Motor neuron (in vitro differentiated cells): Measurements from ENCODE around the gene MSLN. TPM values are rescaled to one million over a fixed set of nuclear protein-coding genes. Genes with fewer than 3 reads are reported as not detected.

ENCODE experiments used
- ATAC-seq, 8 experiments: fragments of 200-7000 bp; cut with Tn5 transposase; replicated peaks in 6 of 8; 2 replicates each; pipeline ENCODE4 v1.8.0; 2021; ENCODE audit warnings: mild to moderate bottlenecking in 8 of 8, moderate library complexity in 8 of 8
- H3K27ac ChIP-seq, 2 donors: fragments of 250-450 bp; sonication (Bioruptor Pico); 2 replicates each; pipeline ENCODE4 v1.9.0; 2021; ENCODE audit warnings: antibody characterized with exemption in 2 of 2, mild to moderate bottlenecking in 2 of 2, moderate library complexity in 1 of 2
- H3K4me1 ChIP-seq, 2 donors: fragments of 250-450 bp; sonication (Bioruptor Pico); replicated peaks in 1 of 2; 2 replicates each; pipeline ENCODE4 v1.6.1; 2021; ENCODE audit warnings: antibody characterized with exemption in 2 of 2, mild to moderate bottlenecking in 2 of 2, moderate library complexity in 1 of 2
- H3K4me3 ChIP-seq, 5 donors: fragments of 250-450 bp; sonication (Bioruptor Pico); 2 replicates each; pipeline ENCODE4 v1.9.0; 2021; ENCODE audit warnings: antibody characterized with exemption in 5 of 5, mild to moderate bottlenecking in 5 of 5, moderate library complexity in 4 of 5
- WGBS, 10 experiments: fragments of 450-650 bp; shearing (Covaris generic); methylation state at CpG; one replicate each; pipeline ENCODE4 v1.0.0; 2022; 5-methylcytosine and 5-hydroxymethylcytosine counted together
- in situ Hi-C, 9 experiments: fragments of 400-800 bp; cut with MboI; loops; one replicate each; pipeline ENCODE4 v1.15.0; 2021; ENCODE audit warnings: low sequenced_read_pairs in 9 of 9, low pct_unique_long_range_greater_than_20kb in 2 of 9; ENCODE audit not compliant: unreplicated experiment in 9 of 9
- total RNA-seq, 8 experiments: library from RNA; unstranded; fragments of 300-600 nt; gene quantifications; 2 replicates each; pipeline versions ENCODE4 v1.2.3 to v1.2.4, GENCODE V29; 2022

Gene MSLN
- total RNA-seq, 8 experiments from 2014 or later = 0.23 to 0.63 (median 0.43) TPM; not detected in 5

DNA sequence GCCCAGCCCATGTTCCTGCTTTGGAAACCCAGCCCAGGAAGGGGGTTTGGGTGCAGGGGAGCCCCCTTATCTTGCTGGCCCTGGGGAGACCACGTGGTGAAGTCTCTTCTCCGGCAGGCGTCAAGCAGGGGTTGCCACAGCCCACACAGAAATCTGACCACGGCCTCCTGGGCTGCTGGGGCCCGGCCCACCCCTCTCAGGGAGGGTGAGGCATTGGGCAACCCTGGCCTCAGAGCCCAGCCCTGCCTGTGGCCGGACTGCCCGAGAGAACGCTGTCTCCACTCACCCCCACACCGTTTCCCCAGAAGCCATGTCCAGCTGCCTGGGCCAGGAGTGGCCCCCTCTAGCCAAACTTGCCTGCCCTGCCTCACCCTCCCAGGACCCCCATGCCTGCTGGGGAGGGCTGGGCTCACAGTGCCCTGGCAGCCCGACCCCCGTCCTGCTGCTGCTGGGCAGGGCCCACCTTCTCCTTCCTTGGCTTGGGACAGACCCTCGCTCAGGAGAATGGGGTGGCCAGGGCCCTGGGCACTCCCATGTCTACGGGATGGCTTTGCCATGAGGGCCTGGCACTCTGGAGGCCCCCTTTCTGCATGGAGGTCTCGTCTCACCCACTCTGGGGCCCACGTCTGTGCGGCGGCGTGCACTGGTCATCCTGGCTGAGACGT is 20.9 kb downstream of the MSLN start:
- Histone ChIP-seq H3K4me3 (no peak overlapping the region), H3K27ac (no peak overlapping the region), H3K4me1 (peaks cover 2 to 5% of the 10 kb centered on the region in 2 donors)
- 0 to 39% (median 32%) methylated on average over 1 to 5 of the region's 19 CpGs; no CpG with 5 or more reads in 6 of the 10 experiments for WGBS, 10 experiments
- in situ Hi-C loops = no loop called here
- ATAC-seq = no peak

DNA sequence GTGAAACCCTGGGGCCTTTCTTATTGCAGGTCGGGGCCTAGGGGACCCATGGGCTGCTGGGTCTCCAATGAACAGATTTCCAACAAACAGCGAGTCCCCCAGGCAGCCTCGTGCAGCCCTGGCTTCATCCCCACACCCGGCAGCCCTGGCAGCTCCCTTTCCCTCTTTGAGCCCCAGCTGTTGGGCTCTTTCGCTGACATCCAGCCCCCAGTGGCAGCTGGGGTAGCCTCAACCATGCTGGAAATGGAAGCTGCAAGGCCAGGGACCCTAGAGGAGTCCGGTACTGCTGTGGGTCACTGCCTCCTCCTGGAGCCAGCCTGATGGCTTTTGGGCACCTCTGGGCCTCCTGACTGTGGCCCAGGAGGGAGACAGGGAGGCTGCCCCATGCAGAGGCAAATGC is 21.7 kb downstream of the MSLN start:
- H3K27ac ChIP-seq = no peak overlapping the region
- ATAC-seq = no peak
- in situ Hi-C loops = no loop called here
- WGBS, 10 experiments = 17 to 58% (median 34%) methylated on average over 1 to 3 of the region's 6 CpGs; no CpG with 5 or more reads in 7 of the 10 experiments
- H3K4me3 ChIP-seq = no peak overlapping the region
- H3K4me1 ChIP-seq = peaks cover 5 to 10% of the 10 kb centered on the region in 2 donors

DNA sequence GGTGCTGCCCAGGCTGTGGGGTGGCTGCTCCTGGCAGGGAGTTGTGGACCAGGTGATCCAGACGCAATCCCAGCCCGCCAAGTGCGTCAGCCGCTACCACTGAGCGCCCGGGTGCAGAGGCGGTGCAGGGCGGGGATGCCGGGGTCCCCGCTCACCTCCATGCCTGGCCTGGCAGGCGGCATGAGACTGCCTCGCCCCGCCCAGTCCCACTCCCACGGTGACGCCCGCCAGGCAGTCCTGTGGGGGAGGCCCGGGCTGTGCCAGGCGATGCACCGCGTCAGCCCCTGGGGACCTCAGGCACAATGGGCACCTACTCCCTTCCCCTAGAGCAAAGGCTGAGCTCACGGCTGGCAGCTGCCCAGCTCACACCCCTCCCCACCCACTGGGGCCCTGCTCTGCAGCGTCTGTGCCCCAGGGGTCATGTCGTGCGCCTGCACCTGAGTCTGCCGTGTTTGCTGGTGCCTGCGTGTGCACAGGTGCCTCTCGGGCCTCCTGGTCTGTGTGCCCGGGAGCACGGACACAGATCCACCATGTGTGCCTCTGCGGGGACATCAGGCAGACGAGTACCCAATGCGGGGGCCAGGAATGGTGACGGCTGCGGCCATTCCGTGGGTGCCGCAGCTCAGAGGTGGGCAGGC is 22.4 kb downstream of the MSLN start:
- Histone ChIP-seq H3K27ac (no peak overlapping the region), H3K4me1 (peaks cover 8 to 14% of the 10 kb centered on the region in 2 donors), H3K4me3 (no peak overlapping the region)
- in situ Hi-C loops = no loop called here
- WGBS, 10 experiments = 59 to 100% (median 90%) methylated on average over 1 to 12 of the region's 36 CpGs; no CpG with 5 or more reads in 6 of the 10 experiments
- ATAC-seq = peak in 1 of 8 experiments; percentile 3

DNA sequence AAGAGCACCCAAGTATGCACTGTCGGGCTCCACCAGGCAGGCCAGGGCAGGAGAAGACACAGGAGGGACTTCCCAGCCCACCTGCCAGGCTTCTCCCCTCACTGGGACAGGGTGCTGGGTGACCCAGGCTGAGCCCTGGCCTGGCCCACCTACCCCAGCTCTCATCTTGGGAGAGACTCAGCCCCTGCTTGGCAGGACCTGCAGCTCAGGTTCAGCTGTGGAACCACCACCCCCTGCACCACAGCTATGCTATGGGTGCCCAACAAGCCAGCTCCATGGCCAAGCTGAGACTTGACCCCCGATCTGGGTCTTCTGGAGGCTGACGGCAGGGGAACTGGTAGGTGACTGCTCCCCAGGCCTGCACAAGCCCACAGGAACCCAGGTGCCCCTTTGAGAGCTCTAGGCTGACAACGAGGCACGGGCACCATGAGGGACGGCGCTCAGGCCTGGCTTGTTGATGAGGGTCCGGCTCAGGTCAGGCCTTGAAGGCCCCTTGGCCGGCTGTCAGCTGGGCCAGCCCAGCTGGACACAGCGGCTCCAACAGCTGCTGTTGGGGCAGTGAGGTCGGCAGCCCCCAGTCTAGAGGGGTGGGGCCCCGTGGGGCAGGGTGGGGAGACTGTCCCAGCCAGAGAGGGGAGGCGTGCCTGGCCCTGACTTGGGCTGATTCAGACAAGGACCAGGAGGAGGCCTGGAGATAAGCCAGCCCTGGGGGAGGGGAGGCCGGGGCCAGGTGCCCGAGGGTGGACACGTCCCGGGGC is 23.0 kb downstream of the MSLN start:
- in situ Hi-C loops = no loop called here
- H3K4me1 ChIP-seq = peaks cover 8 to 14% of the 10 kb centered on the region in 2 donors
- no peak overlapping the region for H3K27ac ChIP-seq
- ATAC-seq = peak in 2 of 8 experiments; percentile 5 to 21
- no peak overlapping the region for H3K4me3 ChIP-seq
- WGBS, 10 experiments = 20 to 90% methylated on average over 1 to 2 of the region's 17 CpGs; no CpG with 5 or more reads in 8 of the 10 experiments

DNA sequence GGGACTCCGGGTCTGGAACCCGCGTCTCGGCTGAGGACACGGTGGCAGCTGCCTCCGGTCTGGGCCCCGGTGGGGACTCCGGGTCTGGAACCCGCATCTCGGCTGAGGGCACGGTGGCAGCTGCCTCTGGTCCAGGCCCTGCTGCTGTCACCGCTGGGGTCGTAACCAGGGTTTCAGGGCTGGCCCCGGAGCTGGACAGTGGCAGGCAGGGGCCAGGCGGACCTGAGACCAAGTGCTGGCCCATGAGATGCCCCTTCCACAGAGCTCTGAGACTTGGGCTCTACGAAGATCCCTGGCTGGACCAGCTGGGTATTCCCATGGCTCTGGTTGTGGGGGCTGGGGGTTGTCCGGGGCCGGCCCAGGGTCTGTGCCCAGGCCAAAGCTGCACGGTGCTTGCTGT is 23.9 kb downstream of the MSLN start:
- Histone ChIP-seq H3K4me3 (no peak overlapping the region), H3K27ac (no peak overlapping the region), H3K4me1 (peaks cover 12 to 19% of the 10 kb centered on the region in 2 donors)
- no CpG with 5 or more reads among the region's 19 CpGs for WGBS, 10 experiments
- ATAC-seq = no peak
- in situ Hi-C loops = no loop called here

DNA sequence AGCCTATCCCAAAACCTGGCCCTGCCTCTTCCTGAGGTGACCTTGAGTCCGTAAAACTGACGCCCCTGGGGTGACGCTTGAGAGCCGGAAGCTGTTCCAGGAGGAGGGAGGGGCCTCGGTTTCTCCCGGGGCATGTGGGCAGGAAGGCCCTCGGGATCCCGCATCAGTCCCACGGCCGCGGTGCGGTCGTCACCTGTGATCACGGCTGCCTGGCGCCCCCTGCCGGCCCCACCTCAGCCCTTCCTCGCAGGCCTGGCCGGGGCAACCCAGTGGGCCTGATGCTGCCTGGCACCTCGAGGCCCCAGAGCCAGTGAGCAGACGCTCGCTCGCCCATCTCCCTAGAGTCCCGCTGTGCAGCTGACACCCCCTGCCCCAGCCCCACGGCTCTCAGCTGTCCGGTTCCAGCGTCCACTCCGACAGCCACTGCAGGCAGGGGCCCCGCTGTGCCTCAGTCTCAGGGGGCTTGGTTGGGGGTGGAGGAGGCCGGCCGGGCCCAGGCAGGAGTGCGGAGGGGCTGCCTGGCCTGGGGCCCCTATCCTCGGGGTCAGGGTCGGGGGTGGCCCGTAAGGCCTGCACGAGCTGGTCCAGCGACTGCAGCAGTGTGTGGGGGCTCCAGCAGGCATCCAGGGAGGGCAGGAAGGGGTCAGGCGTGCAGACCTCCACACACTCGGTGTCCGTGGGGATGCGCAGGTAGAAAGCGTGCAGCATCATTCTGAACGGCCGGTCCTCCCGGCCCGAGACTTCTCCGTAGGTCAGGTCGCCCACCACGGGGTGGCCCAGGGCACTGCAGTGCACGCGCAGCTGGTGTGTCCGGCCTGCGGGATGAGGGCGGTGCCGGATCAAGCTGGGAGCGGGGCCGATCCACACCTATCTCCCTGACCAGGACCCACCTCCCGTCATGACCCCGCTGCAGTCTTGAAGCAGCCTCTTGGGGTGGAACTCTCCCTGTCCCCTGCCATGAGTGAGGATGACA is 25.3 kb downstream of the MSLN start:
- Histone ChIP-seq H3K27ac (peak overlapping the region in 1 of 2 donors; percentile 63), H3K4me3 (peak overlapping the region in 1 of 5 donors; percentile 0), H3K4me1 (peaks cover 13 to 19% of the 10 kb centered on the region in 2 donors)
- in situ Hi-C loops = no loop called here
- WGBS, 10 experiments = 20 to 84% (median 50%) methylated on average over 2 to 5 of the region's 58 CpGs; no CpG with 5 or more reads in 6 of the 10 experiments
- ATAC-seq = peak; percentile 1 to 43 (median 32)

DNA sequence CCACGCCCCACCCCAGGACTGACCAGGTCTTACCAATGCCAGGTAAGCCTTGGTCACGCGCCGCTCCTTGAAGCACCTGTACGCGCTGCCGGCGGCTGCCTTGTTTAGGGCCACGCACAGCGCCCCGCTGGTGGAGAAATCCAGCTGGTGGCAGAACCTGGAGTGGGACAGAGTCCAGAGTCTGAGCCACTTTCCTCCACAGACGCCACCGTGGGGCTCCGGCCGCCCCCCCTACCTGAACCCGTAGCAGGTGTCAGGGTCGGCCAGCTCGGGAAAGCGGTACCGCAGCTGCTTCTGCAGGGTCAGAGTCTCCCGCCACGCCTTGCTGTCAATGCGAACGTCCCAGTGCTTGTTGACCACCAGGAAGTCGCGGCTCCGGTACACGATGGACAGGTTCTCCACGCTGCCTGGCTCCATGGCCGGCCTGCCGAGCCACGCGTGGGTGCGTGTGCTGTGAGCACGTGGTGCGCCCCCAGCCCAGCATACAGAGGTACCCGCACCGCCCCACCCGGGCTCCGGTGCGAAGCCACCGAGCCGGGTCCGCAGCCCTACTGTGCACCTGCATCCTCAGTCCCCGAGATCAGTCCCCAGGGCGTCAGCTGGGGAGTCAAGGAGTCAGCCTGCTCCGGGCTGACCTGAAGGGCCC is 26.9 kb downstream of the MSLN start:
- H3K27ac ChIP-seq = peak overlapping the region in 1 of 2 donors; percentile 85
- 20 to 100% (median 75%) methylated on average over 2 to 34 of the region's 47 CpGs; no CpG with 5 or more reads in 6 of the 10 experiments for WGBS, 10 experiments
- ATAC-seq = no peak
- in situ Hi-C loops = no loop called here
- peak overlapping the region; percentile 76 to 95 (median 86) for H3K4me3 ChIP-seq
- H3K4me1 ChIP-seq = peaks cover 13 to 19% of the 10 kb centered on the region in 2 donors

DNA sequence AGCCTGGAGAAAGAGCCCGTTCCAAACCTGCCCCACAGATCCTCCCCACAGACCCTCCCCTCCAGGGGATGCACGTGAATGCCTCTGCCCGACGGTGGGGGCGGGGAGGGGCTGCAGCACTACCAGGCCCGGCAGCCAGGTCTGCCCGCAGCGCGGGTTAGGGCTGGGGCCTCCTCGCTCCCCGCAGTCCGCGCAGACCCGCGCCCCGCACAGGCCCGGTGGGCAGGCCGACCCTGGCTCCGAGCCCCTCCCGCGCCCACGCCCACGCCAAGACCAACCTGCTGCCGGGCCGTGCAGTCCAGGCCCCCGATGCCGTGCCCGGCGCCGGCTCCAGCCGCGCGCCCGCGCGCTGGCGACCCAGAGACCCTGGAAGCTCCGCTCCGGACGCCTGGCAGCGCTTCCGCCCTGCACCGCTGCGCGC is 27.5 kb downstream of the MSLN start, which contains the start of gene RPUSD1:
TSS of gene RPUSD1 (minus strand) at position 404 of the 421 bp plus-strand sequence. CDS start 644 bp downstream, outside the sequence.
- in situ Hi-C loops = no loop called here
- Histone ChIP-seq H3K4me3 (peak within 1 kb of the TSS; percentile 76 to 95 (median 86)), H3K4me1 (peaks cover 13 to 19% of the 10 kb centered on the region in 2 donors), H3K27ac (peak within 1 kb of the TSS; percentile 58 to 85)
- no CpG with 5 or more reads among the region's 45 CpGs for WGBS, 10 experiments
- ATAC-seq = peak in 6 of 8 experiments; percentile 11 to 55 (median 48)

DNA sequence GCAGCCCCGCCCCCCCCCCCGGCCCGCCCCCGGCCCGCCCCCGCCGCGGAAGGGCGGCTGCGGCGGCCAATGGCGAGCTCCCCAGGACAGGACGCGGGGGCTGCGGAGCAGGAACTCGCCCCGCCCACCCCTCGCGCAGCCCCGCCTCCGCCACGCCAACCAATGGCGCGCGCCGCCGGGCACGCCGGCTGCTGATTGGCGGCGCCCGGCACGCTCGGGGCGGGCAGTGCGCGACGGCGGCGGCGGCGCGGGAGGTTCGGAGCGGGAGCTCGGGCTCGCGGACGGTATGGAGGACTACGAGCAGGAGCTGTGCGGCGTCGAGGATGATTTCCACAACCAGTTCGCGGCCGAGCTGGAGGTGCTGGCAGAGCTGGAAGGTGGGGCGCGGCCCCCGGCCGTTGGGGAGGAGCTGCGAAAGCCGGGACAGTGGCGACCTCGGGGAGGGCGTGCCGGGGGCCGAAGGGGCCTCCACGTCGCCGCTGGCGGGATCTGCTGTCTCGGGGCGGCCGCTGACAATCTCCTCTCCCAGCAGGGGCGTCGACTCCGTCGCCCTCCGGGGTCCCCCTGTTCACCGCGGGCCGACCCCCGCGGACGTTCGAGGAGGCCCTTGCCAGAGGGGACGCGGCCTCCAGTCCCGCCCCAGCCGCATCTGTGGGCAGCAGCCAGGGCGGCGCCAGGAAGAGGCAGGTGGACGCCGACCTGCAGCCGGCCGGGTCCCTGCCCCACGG is 28.0 kb downstream of the MSLN start, which contains the start of gene CHTF18:
TSS of gene CHTF18 (plus strand) at position 222 of the 728 bp plus-strand sequence. CDS start at position 287, 65 bp downstream.
- WGBS, 10 experiments = 0% methylated on average over 11 of the region's 97 CpGs; no CpG with 5 or more reads in 9 of the 10 experiments
- peak within 1 kb of the TSS; percentile 76 to 95 (median 86) for H3K4me3 ChIP-seq
- H3K27ac ChIP-seq = peak within 1 kb of the TSS; percentile 58 to 85
- in situ Hi-C loops = no loop called here
- H3K4me1 ChIP-seq = peaks cover 13 to 19% of the 10 kb centered on the region in 2 donors
- ATAC-seq = peak; percentile 72 to 90 (median 82)

DNA sequence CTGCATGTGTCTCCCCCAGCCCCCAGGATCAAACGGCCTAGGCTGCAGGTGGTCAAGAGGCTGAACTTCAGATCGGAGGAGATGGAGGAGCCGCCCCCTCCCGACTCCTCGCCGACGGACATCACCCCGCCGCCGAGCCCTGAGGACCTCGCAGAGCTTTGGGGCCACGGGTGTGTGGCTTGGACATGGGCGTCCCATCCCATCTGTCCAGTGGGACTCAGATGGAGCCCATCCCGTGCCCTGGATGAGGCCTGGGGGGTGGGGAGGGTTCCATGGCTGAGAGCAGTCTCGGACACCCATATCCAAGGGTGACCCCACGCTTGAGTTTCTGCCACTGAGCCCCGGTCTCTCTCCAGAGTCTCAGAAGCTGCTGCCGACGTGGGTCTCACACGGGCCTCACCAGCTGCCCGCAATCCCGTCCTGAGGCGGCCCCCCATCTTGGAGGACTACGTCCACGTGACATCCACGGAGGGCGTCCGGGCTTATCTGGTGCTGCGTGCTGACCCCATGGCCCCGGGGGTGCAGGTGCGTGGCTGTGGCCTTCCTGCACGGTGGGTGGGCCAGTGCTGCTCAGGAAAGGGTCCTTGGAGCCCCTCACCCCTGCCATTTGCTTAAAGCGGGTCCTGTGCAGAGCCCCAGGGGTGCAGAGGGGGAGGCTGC is 28.8 kb downstream of the MSLN start:
- H3K4me1 ChIP-seq = peaks cover 13 to 19% of the 10 kb centered on the region in 2 donors
- in situ Hi-C loops = no loop called here
- H3K4me3 ChIP-seq = peak overlapping the region; percentile 66 to 95 (median 76)
- 87% methylated on average over 3 of the region's 33 CpGs; no CpG with 5 or more reads in 9 of the 10 experiments for WGBS, 10 experiments
- ATAC-seq = no peak
- H3K27ac ChIP-seq = no peak overlapping the region

DNA sequence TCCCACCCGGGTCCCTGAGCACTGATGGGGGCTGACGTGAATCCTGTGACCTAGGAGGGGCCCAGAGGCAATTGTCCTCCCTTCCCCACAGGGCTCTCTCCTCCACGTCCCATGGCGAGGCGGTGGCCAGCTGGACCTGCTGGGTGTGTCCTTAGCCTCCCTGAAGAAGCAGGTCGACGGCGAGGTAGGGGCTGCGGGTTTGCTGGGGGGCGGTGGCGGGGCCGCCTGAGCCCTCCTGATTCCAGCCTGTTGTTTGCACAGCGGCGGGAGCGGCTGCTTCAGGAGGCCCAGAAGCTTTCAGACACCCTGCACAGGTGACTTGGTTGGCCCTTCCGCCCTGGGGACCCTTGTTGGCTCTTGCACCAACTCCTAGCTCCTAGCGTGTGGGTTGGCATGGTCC is 29.6 kb downstream of the MSLN start:
- no peak for ATAC-seq
- 100% methylated on average over 1 of the region's 17 CpGs; no CpG with 5 or more reads in 9 of the 10 experiments for WGBS, 10 experiments
- Histone ChIP-seq H3K4me1 (peaks cover 13 to 18% of the 10 kb centered on the region in 2 donors), H3K4me3 (no peak overlapping the region), H3K27ac (no peak overlapping the region)
- in situ Hi-C loops = no loop called here
